H9 (cell line): Measurements from ENCODE around the gene SNX5. TPM values are rescaled to one million over a fixed set of nuclear protein-coding genes. Genes with fewer than 3 reads are reported as not detected.

Experiments
- DNase-seq: peaks from one replicate; pipeline ENCODE4 v3.0.0-alpha.2; 2017
- H2AFZ ChIP-seq: one replicate; pipeline ENCODE4 v1.6.1; 2013; ENCODE audit warnings: mild to moderate bottlenecking, low read length, control low read depth, moderate library complexity
- H2AK5ac ChIP-seq: 2 replicates; pipeline ENCODE4 v1.6.1; 2013; ENCODE audit warnings: low read length, control low read depth, mixed read lengths; ENCODE audit not compliant: insufficient read length
- H2BK120ac ChIP-seq: one replicate; pipeline ENCODE4 v1.6.1; 2013; ENCODE audit warnings: low read depth, mild to moderate bottlenecking, low read length, control low read depth, inconsistent platforms; ENCODE audit not compliant: poor library complexity, severe bottlenecking
- H2BK12ac ChIP-seq: 2 replicates; pipeline ENCODE4 v1.6.1; 2013; ENCODE audit warnings: low read length, control low read depth, mixed read lengths, low read depth; ENCODE audit not compliant: insufficient read length
- H2BK15ac ChIP-seq: 2 replicates; pipeline ENCODE4 v1.6.1; 2013; ENCODE audit warnings: low read depth, low read length, control low read depth
- H2BK20ac ChIP-seq: one replicate; pipeline ENCODE4 v1.6.1; 2013; ENCODE audit warnings: low read depth, mild to moderate bottlenecking, low read length, control low read depth, inconsistent platforms; ENCODE audit not compliant: poor library complexity, severe bottlenecking
- H2BK5ac ChIP-seq: 2 replicates; pipeline ENCODE4 v1.6.1; 2013; ENCODE audit warnings: low read length, control low read depth, mixed read lengths; ENCODE audit not compliant: insufficient read length
- H3K14ac ChIP-seq: 2 replicates; pipeline ENCODE4 v1.6.1; 2013; ENCODE audit warnings: low read length, control low read depth; ENCODE audit not compliant: insufficient read depth
- H3K18ac ChIP-seq: 2 replicates; pipeline ENCODE4 v1.6.1; 2013; ENCODE audit warnings: low read depth, mild to moderate bottlenecking, mixed read lengths, low read length, control low read depth; ENCODE audit not compliant: insufficient read length
- H3K23ac ChIP-seq: 2 replicates; pipeline ENCODE4 v1.6.1; 2013; ENCODE audit warnings: low read length, control low read depth, mixed read lengths, low read depth; ENCODE audit not compliant: insufficient read length
- H3K23me2 ChIP-seq: 2 replicates; pipeline ENCODE4 v1.6.1; 2013; ENCODE audit warnings: low read depth, mild to moderate bottlenecking, mixed read lengths, low read length, control low read depth; ENCODE audit not compliant: insufficient read length, poor library complexity, severe bottlenecking
- H3K27ac ChIP-seq: 2 replicates; pipeline ENCODE4 v1.5.1; 2013; ENCODE audit warnings: low read length, control low read depth, mixed read lengths, low read depth; ENCODE audit not compliant: insufficient read length
- H3K27me3 ChIP-seq: 2 replicates; pipeline ENCODE4 v1.6.1; 2013; ENCODE audit warnings: low read length, control low read depth, inconsistent platforms; ENCODE audit not compliant: insufficient read depth
- H3K4ac ChIP-seq: 2 replicates; pipeline ENCODE4 v1.6.1; 2013; ENCODE audit warnings: low read depth, mild to moderate bottlenecking, control low read depth, inconsistent platforms, low read length, moderate library complexity
- H3K4me1 ChIP-seq: 2 replicates; pipeline ENCODE4 v1.6.1; 2013; ENCODE audit warnings: low read length, control low read depth, inconsistent platforms; ENCODE audit not compliant: insufficient read depth
- H3K4me2 ChIP-seq: 2 replicates; pipeline ENCODE4 v1.6.1; 2013; ENCODE audit warnings: low read length, control low read depth, mixed read lengths; ENCODE audit not compliant: insufficient read length, insufficient read depth
- H3K56ac ChIP-seq: 2 replicates; pipeline ENCODE4 v1.6.1; 2013; ENCODE audit warnings: low read depth, mild to moderate bottlenecking, mixed read lengths, low read length, control low read depth; ENCODE audit not compliant: insufficient read length
- H3K79me1 ChIP-seq: 2 replicates; pipeline ENCODE4 v1.6.1; 2013; ENCODE audit warnings: low read depth, mild to moderate bottlenecking, moderate library complexity, low read length, control low read depth, inconsistent platforms; ENCODE audit not compliant: insufficient read depth, poor library complexity, severe bottlenecking
- H3K79me2 ChIP-seq: 2 replicates; pipeline ENCODE4 v1.6.1; 2013; ENCODE audit warnings: low read length, control low read depth, inconsistent platforms; ENCODE audit not compliant: insufficient read depth
- H3K9ac ChIP-seq: 2 replicates; pipeline ENCODE4 v1.6.1; 2013; ENCODE audit warnings: low read length, control low read depth, mixed read lengths; ENCODE audit not compliant: insufficient read length; ENCODE audit errors: extremely low read depth
- H3K9me3 ChIP-seq: one replicate; pipeline ENCODE4 v1.6.1; 2013; ENCODE audit warnings: low read depth, low read length, inconsistent platforms; ENCODE audit not compliant: control insufficient read depth
- H3T11ph ChIP-seq: one replicate; pipeline ENCODE4 v1.6.1; 2013; ENCODE audit warnings: mild to moderate bottlenecking, low read length, control low read depth, inconsistent platforms
- H4K20me1 ChIP-seq: one replicate; pipeline ENCODE4 v1.6.1; 2013; ENCODE audit not compliant: control insufficient read depth, insufficient read length, insufficient read depth
- H4K5ac ChIP-seq: 2 replicates; pipeline ENCODE4 v1.6.1; 2013; ENCODE audit warnings: low read depth, mild to moderate bottlenecking, mixed read lengths, low read length, control low read depth; ENCODE audit not compliant: insufficient read length
- H4K8ac ChIP-seq: replicated peaks from 2 replicates; pipeline ENCODE4 v1.6.1; 2013; ENCODE audit warnings: low read length, control low read depth, mixed read lengths, low read depth; ENCODE audit not compliant: insufficient read length
- H4K91ac ChIP-seq: 2 replicates; pipeline ENCODE4 v1.6.1; 2013; ENCODE audit warnings: low read depth, mild to moderate bottlenecking, moderate library complexity, mixed read lengths, low read length, control low read depth; ENCODE audit not compliant: insufficient read length
- H3K27ac Mint-ChIP-seq, 3 experiments: 2 replicates in 2 of 3; 3 replicates in 1 of 3; pipeline ENCODE4 v1.8.0; 2020 to 2021; ENCODE audit warnings: mixed read lengths in 3 of 3, mild to moderate bottlenecking in 1 of 3, moderate library complexity in 1 of 3
- H3K27me3 Mint-ChIP-seq: 2 replicates; pipeline ENCODE4 v1.8.0; 2021; ENCODE audit warnings: low read depth, mild to moderate bottlenecking, moderate library complexity, mixed read lengths
- H3K36me3 Mint-ChIP-seq, 3 experiments: 2 replicates in 2 of 3; 3 replicates in 1 of 3; pipeline ENCODE4 v1.8.0; 2020 to 2021; ENCODE audit warnings: low read depth in 3 of 3, mixed read lengths in 3 of 3; ENCODE audit not compliant: insufficient read depth in 1 of 3
- H3K4me1 Mint-ChIP-seq, 2 experiments: 2 replicates each; pipeline ENCODE4 v1.8.0; 2020; ENCODE audit warnings: mixed read lengths in 2 of 2
- H3K4me3 Mint-ChIP-seq, 2 experiments: 2 replicates in 1 of 2; 3 replicates in 1 of 2; pipeline ENCODE4 v1.8.0; 2020 to 2021; ENCODE audit warnings: mild to moderate bottlenecking in 2 of 2, mixed read lengths in 2 of 2, moderate library complexity in 1 of 2
- H3K9me3 Mint-ChIP-seq, 2 experiments: 2 replicates in 1 of 2; 3 replicates in 1 of 2; pipeline ENCODE4 v1.8.0; 2020; ENCODE audit warnings: mild to moderate bottlenecking in 2 of 2, mixed read lengths in 2 of 2, moderate library complexity in 1 of 2
- CTCF ChIP-seq: fragments of 200-600 bp; sonication (generic); conservative IDR thresholded peaks from 3 replicates; pipeline ENCODE4 v1.8.0; 2021; ENCODE audit warnings: antibody characterized with exemption, mild to moderate bottlenecking
- WGBS: extraction: QIAGEN DNeasy Blood & Tissue Kit; methylation state at CpG from one replicate; pipeline ENCODE4 v1.1.7; 2013; ENCODE audit warnings: missing lambda C conversion rate, low lambda C conversion rate, mixed read lengths; ENCODE audit not compliant: insufficient read length; ENCODE audit errors: extremely low coverage; 5-methylcytosine and 5-hydroxymethylcytosine counted together
- total RNA-seq: library from RNA; stranded (reverse); gene quantifications from 2 replicates; pipeline ENCODE4 v1.2.1, GENCODE V29; 2021

SNX5 gene
- total RNA-seq, 1 experiment from 2014 or later: 194 TPM

GRCh38 chr20:18011482-18011881 is 42.9 kb upstream of the SNX5 start:
- Mint-ChIP-seq H3K9me3 (peaks cover 5 to 9% of the 10 kb centered on the region in 2 experiments), H3K27me3 (no peaks in the 10 kb centered on the region), H3K4me1 (peaks cover 2 to 7% of the 10 kb centered on the region in 2 experiments; a peak in 2 of 4 replicates), H3K36me3 (peaks cover 7 to 11% (median 8%) of the 10 kb centered on the region in 3 experiments; a peak in 6 of 7 replicates), H3K27ac (no peak overlapping the region), H3K4me3 (no peak overlapping the region)
- Histone ChIP-seq H3K79me1 (no peaks in the 10 kb centered on the region), H4K20me1 (no peaks in the 10 kb centered on the region), H4K8ac (no peak overlapping the region), H4K5ac (no peak overlapping the region), H3K4me1 (no peaks in the 10 kb centered on the region), H2BK15ac (no peak overlapping the region), H2BK120ac (no peak overlapping the region), H3K23me2 (no peaks in the 10 kb centered on the region), H3K27ac (no peak overlapping the region), H3K56ac (no peak overlapping the region), H2BK5ac (no peak overlapping the region), H3K9me3 (no peaks in the 10 kb centered on the region), H3K23ac (no peak overlapping the region), H3K14ac (no peak overlapping the region), H4K91ac (no peak overlapping the region), H3K4me2 (no peak overlapping the region), H3K27me3 (no peaks in the 10 kb centered on the region), H2BK12ac (no peak overlapping the region), H3K9ac (no peak overlapping the region), H3K18ac (no peak overlapping the region), H2AFZ (no peak overlapping the region), H2BK20ac (no peak overlapping the region), H3K4ac (no peak overlapping the region), H3T11ph (no peak overlapping the region), H2AK5ac (no peak overlapping the region), H3K79me2 (no peaks in the 10 kb centered on the region)
- no CpG with 5 or more reads among the region's 14 CpGs for WGBS
- no peak for TF ChIP-seq CTCF
- DNase-seq: no peak
